Measurements from ENCODE around the gene MRC1. TPM values are rescaled to one million over a fixed set of nuclear protein-coding genes. Genes with fewer than 3 reads are reported as not detected.

Gene MRC1
- total RNA-seq, 1 donor from 2014 or later, result not detected

GRCh38 chr10:17795083-17795482, 14.1 kb upstream of the MRC1 start:
- peaks cover 10% of the 10 kb centered on the region for H3K9me3 Mint-ChIP-seq
- no peak overlapping the region for H3K4me3 Mint-ChIP-seq
- H3K27ac Mint-ChIP-seq, result no peak overlapping the region
- H3K27me3 Mint-ChIP-seq (ENCODE audit: low read depth), result no peaks in the 10 kb centered on the region
- TF ChIP-seq CTCF (IDR thresholded peaks at IDR 0.05; ENCODE audit: unreplicated experiment), result no peak
- H3K36me3 Mint-ChIP-seq, result no peaks in the 10 kb centered on the region
- H3K4me1 Mint-ChIP-seq, result no peaks in the 10 kb centered on the region
- no peak for DNase-seq (ENCODE audit: low spot score in 2 of 2, unreplicated experiment in 2 of 2)

- Mint-ChIP-seq H3K9me3 (peaks cover 10% of the 10 kb centered on the region), H3K4me3 (no peak overlapping the region), H3K27me3 (ENCODE audit: low read depth) (no peaks in the 10 kb centered on the region), H3K36me3 (no peaks in the 10 kb centered on the region), H3K4me1 (no peaks in the 10 kb centered on the region), H3K27ac (no peak overlapping the region)
- no peak for DNase-seq (ENCODE audit: low spot score in 2 of 2, unreplicated experiment in 2 of 2)
- TF ChIP-seq CTCF (IDR thresholded peaks at IDR 0.05; ENCODE audit: unreplicated experiment), result no peak
Observed at GRCh38 chr10:17795813-17796594, 13.1 kb upstream of the MRC1 start.

- DNase-seq (ENCODE audit: low spot score in 2 of 2, unreplicated experiment in 2 of 2), result no peak
- TF ChIP-seq CTCF (IDR thresholded peaks at IDR 0.05; ENCODE audit: unreplicated experiment), result peak; percentile 25
- peaks cover 6% of the 10 kb centered on the region for H3K9me3 Mint-ChIP-seq
- no peak overlapping the region for H3K27ac Mint-ChIP-seq
- no peaks in the 10 kb centered on the region for H3K4me1 Mint-ChIP-seq
- H3K27me3 Mint-ChIP-seq (ENCODE audit: low read depth), result no peaks in the 10 kb centered on the region
- no peak overlapping the region for H3K4me3 Mint-ChIP-seq
- H3K36me3 Mint-ChIP-seq, result no peaks in the 10 kb centered on the region
Observed at GRCh38 chr10:17801507-17801906, 7.6 kb upstream of the MRC1 start.

GRCh38 chr10:17802350-17802749, 6.8 kb upstream of the MRC1 start:
- TF ChIP-seq CTCF (IDR thresholded peaks at IDR 0.05; ENCODE audit: unreplicated experiment), result no peak
- no peaks in the 10 kb centered on the region for H3K36me3 Mint-ChIP-seq
- no peaks in the 10 kb centered on the region for H3K4me1 Mint-ChIP-seq
- no peaks in the 10 kb centered on the region for H3K27me3 Mint-ChIP-seq (ENCODE audit: low read depth)
- H3K9me3 Mint-ChIP-seq, result peaks cover 6% of the 10 kb centered on the region
- no peak overlapping the region for H3K27ac Mint-ChIP-seq
- no peak overlapping the region for H3K4me3 Mint-ChIP-seq
- no peak for DNase-seq (ENCODE audit: low spot score in 2 of 2, unreplicated experiment in 2 of 2)

- Mint-ChIP-seq H3K27ac (no peak overlapping the region), H3K4me1 (no peaks in the 10 kb centered on the region), H3K27me3 (ENCODE audit: low read depth) (no peaks in the 10 kb centered on the region), H3K9me3 (peaks cover 6% of the 10 kb centered on the region), H3K4me3 (no peak overlapping the region), H3K36me3 (no peaks in the 10 kb centered on the region)
- DNase-seq (ENCODE audit: low spot score in 2 of 2, unreplicated experiment in 2 of 2), result no peak
- TF ChIP-seq CTCF (IDR thresholded peaks at IDR 0.05; ENCODE audit: unreplicated experiment), result no peak
Observed at GRCh38 chr10:17802976-17803375, 6.2 kb upstream of the MRC1 start.

Data from mesothelial cell of epicardium (in vitro differentiated cells).